Glutamatergic neuron (in vitro differentiated cells): Measurements from ENCODE around the gene FIS1. TPM values are rescaled to one million over a fixed set of nuclear protein-coding genes. Genes with fewer than 3 reads are reported as not detected.
"Not testable (repeated sequence)": the region's sequence is repeated elsewhere in the genome, so short reads cannot be mapped to it uniquely, and the experiment has no call there.

Source experiments
- DNase-seq: peaks from one replicate; pipeline ENCODE4 v3.0.0; 2022
- H3K27ac Mint-ChIP-seq: one replicate; pipeline ENCODE4 v1.8.0; 2020; ENCODE audit warnings: mild to moderate bottlenecking, mixed read lengths, inconsistent platforms; ENCODE audit not compliant: unreplicated experiment
- H3K27me3 Mint-ChIP-seq: one replicate; pipeline ENCODE4 v1.8.0; 2020; ENCODE audit warnings: mild to moderate bottlenecking, moderate library complexity, mixed read lengths, inconsistent platforms; ENCODE audit not compliant: unreplicated experiment
- H3K36me3 Mint-ChIP-seq: one replicate; pipeline ENCODE4 v1.8.0; 2020; ENCODE audit warnings: mild to moderate bottlenecking, mixed read lengths, inconsistent platforms; ENCODE audit not compliant: unreplicated experiment
- H3K4me1 Mint-ChIP-seq: one replicate; pipeline ENCODE4 v1.8.0; 2020; ENCODE audit warnings: mild to moderate bottlenecking, low read depth, mixed read lengths, inconsistent platforms; ENCODE audit not compliant: unreplicated experiment
- H3K4me3 Mint-ChIP-seq: one replicate; pipeline ENCODE4 v1.8.0; 2020; ENCODE audit warnings: mild to moderate bottlenecking, mixed read lengths, inconsistent platforms; ENCODE audit not compliant: unreplicated experiment
- H3K9me3 Mint-ChIP-seq: one replicate; pipeline ENCODE4 v1.8.0; 2020; ENCODE audit warnings: mild to moderate bottlenecking, moderate library complexity, mixed read lengths, inconsistent platforms; ENCODE audit not compliant: unreplicated experiment
- total RNA-seq: library from RNA; stranded (reverse); fragmentation: NEBNext Ultra II Directional; extraction: Animal tissue kit (Norgen Biotek cat#: 25700); gene quantifications from one replicate; pipeline ENCODE4 v1.2.1, GENCODE V29; 2021; ENCODE audit not compliant: unreplicated experiment
- TF ChIP-seq, protein P1 (sequence below): fragments of 200-600 bp; sonication (generic); IDR thresholded peaks from one replicate; pipeline ENCODE4 v1.5.0; 2021; ENCODE audit not compliant: partially characterized antibody, unreplicated experiment

Gene FIS1
- total RNA-seq, 1 donor from 2014 or later, result 128 TPM

DNA sequence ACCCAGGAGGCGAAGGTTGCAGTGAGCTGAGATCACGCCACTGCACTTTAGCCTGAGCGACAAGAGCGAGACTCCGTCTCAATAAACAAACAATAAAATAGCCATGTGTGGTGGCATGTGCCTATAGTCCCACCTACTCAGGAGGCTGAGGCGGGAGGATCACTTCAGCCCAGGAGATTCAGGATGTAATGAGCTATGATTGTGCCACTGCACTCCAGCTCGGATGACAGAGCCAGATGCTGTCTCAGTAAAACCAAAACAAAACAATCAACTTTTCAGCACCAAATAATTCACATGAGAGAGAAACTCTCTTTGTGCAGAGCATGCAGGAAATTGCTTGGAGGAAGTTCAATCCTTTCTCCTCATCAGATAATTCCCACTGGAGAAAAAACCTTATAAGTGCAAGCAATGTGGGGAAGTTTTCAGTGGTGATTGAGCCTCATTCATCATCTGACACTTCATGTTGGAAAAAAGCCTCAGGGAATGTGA lies 13.4 kb upstream of the FIS1 start:
- TF ChIP-seq, protein P1, sequence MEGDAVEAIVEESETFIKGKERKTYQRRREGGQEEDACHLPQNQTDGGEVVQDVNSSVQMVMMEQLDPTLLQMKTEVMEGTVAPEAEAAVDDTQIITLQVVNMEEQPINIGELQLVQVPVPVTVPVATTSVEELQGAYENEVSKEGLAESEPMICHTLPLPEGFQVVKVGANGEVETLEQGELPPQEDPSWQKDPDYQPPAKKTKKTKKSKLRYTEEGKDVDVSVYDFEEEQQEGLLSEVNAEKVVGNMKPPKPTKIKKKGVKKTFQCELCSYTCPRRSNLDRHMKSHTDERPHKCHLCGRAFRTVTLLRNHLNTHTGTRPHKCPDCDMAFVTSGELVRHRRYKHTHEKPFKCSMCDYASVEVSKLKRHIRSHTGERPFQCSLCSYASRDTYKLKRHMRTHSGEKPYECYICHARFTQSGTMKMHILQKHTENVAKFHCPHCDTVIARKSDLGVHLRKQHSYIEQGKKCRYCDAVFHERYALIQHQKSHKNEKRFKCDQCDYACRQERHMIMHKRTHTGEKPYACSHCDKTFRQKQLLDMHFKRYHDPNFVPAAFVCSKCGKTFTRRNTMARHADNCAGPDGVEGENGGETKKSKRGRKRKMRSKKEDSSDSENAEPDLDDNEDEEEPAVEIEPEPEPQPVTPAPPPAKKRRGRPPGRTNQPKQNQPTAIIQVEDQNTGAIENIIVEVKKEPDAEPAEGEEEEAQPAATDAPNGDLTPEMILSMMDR, result no peak

DNA sequence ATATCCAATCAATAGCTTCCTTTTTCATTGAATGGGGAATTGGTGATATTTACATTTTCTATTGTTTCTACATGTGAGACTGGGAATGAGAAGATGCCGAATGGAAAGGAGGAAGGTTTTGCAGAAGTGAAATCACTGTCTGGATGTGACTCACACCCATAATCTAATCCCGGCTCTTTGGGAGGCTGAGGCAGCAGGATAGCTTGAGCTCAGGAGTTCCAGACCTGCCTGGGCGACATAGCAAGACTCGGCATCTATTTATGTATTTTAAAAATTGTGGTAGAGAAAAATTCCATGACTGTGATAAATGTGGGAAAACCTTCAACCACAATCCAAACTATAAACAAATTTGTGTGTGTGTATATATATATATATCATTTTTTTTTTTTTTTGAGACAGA lies 10.9 kb upstream of the FIS1 start:
- peaks cover 1% of the 10 kb centered on the region for H3K27me3 Mint-ChIP-seq
- TF ChIP-seq, protein P1, result no peak
- H3K4me3 Mint-ChIP-seq, result no peak overlapping the region
- H3K9me3 Mint-ChIP-seq, result peaks cover 3% of the 10 kb centered on the region
- no peak for DNase-seq
- no peaks in the 10 kb centered on the region for H3K36me3 Mint-ChIP-seq
- peaks cover 4% of the 10 kb centered on the region for H3K4me1 Mint-ChIP-seq
- H3K27ac Mint-ChIP-seq, result no peak overlapping the region

More for the DNA sequence above, 13.4 kb upstream of the FIS1 start:
- Mint-ChIP-seq H3K36me3 (no peaks in the 10 kb centered on the region), H3K4me3 (no peak overlapping the region), H3K9me3 (peaks cover 3% of the 10 kb centered on the region), H3K27me3 (no peaks in the 10 kb centered on the region), H3K27ac (no peak overlapping the region), H3K4me1 (no peaks in the 10 kb centered on the region)
- no peak for DNase-seq

DNA sequence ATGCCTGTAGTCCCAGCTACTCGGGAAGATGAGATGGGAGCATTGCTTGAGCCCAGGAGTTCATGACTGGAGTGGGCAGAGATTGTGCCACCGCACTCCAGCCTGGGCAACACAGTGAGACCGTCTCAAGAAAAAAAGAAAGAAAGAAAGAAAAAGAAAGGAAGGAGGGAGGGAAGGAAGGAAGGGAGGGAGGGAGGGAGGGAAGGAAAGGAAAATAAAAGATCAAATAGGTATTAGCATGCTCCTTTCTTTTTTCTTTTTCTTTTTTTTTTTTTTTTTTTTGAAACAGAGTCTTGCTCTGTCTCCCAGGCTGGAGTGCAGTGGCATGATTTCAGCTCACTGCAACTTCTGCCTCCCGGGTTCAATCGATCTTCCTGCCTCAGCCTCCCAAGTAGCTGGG lies 8.3 kb upstream of the FIS1 start:
- not testable (repeated sequence) for H3K4me3 Mint-ChIP-seq, H3K9me3 Mint-ChIP-seq, H3K36me3 Mint-ChIP-seq, DNase-seq, H3K4me1 Mint-ChIP-seq, H3K27me3 Mint-ChIP-seq, H3K27ac Mint-ChIP-seq

DNA sequence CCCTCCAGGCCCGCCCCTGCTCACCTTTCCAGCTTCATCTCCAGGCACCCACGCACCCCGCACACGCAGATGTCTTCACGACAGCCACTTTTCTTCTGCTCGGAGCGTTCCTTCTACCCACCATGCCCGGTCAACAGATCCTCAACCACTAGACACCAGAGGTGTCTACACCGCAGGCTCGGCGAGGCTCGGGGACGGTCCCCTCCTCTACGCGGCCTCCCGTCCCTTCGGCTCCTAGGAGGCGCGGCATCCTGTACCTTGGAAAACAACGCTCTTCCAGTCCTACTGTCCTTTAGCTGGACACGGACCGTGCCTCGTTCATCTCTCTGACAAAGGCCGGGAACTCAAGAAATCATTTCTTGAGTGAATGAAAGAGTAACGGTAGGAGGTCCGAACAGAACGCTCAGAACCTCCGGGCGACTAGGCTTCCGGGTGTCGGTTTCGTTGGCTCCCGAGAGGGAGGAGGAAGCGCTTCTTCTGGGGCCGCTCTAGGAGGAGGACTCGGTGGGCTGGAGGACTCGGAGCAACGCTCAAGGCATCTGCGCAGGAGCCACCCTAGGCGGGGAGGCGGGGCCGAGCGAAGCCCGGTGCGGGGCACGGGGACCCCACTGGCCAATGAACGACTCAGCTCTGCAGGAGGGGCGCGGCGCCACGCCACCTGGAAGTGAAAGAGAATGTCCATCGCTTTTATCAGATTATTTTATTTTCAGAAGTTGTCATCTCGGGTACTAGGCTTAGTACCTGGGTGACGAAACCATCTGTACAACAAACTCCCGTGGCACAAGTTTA lies 7.2 kb upstream of the FIS1 start:
- peak; percentile 99 for DNase-seq
- peak overlapping the region; percentile 99 for H3K4me3 Mint-ChIP-seq
- H3K4me1 Mint-ChIP-seq, result peaks cover 5% of the 10 kb centered on the region
- H3K9me3 Mint-ChIP-seq, result peaks cover 3% of the 10 kb centered on the region
- H3K36me3 Mint-ChIP-seq, result no peaks in the 10 kb centered on the region
- TF ChIP-seq, protein P1, result no peak
- H3K27ac Mint-ChIP-seq, result peak overlapping the region; percentile 88
- H3K27me3 Mint-ChIP-seq, result peaks cover 1% of the 10 kb centered on the region

DNA sequence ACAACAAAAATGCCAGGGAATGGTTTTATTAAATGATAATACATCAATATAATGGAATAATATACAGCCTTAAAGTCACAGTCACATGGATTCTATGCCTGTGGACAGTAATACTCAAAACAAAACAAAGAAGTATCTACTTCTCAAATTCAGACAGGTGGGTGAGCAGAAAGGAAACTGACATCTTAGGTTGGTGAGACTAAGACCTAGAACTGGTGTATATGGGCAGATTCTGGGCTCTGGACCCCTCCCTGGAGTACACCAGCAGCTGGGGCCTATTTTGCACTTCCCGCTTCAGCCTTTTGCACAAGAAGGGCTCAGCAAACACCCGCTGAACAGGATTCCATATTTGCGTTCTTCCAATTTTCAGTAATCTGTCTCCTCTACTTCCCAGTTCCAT lies 5.4 kb upstream of the FIS1 start:
- H3K9me3 Mint-ChIP-seq, result no peaks in the 10 kb centered on the region
- H3K4me1 Mint-ChIP-seq, result peaks cover 5% of the 10 kb centered on the region
- H3K27me3 Mint-ChIP-seq, result peaks cover 1% of the 10 kb centered on the region
- H3K36me3 Mint-ChIP-seq, result no peaks in the 10 kb centered on the region
- TF ChIP-seq, protein P1, result no peak
- no peak overlapping the region for H3K27ac Mint-ChIP-seq
- no peak for DNase-seq
- H3K4me3 Mint-ChIP-seq, result peak overlapping the region; percentile 2
